Stimulated activated CD4-positive, alpha-beta T cell treated with anti-CD3 and anti-CD28 coated beads, Interleukin-1b, Interleukin-23, amount 100 ng/mL, for 1 hour (primary cell): ENCODE results near the gene RPTOR.

ENCODE experiments used
- DNase-seq, 2 donors: peaks; one replicate each; pipeline ENCODE4 v3.0.0-alpha.2; 2020; ENCODE audit warnings: low read depth in 2 of 2

RPTOR gene

DNA sequence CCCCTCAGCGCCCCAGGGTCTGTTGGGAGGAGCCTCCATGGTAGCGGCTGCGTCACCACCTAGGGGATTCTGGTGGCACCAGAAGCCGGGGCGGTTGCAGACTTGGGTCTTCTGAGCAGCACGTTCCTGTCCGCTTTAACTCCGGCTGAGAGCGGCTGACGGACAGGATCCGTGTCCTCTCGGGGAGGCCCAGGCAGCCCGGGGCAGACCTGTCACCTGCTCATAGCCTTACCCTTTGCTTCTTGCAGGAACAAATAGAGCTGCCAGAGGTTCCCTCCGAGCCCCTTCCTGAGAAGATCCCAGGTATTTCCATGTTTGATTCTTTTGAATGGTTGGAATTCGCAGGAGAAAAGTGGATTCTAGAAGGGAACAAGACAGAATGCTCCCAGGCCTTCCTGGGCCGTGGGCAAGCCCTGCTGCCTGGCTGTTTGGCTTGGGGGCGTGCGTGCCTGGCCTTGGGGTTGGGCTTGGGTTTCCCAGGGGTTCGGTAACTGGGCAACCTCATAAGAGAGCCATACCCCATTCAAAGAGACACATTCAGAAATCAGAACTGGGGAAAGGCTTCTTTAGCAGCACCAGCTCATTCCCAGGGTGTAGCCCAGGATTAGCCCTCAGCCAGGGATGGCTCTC, 453.6 kb downstream of the RPTOR start:
- no peak for DNase-seq

DNA sequence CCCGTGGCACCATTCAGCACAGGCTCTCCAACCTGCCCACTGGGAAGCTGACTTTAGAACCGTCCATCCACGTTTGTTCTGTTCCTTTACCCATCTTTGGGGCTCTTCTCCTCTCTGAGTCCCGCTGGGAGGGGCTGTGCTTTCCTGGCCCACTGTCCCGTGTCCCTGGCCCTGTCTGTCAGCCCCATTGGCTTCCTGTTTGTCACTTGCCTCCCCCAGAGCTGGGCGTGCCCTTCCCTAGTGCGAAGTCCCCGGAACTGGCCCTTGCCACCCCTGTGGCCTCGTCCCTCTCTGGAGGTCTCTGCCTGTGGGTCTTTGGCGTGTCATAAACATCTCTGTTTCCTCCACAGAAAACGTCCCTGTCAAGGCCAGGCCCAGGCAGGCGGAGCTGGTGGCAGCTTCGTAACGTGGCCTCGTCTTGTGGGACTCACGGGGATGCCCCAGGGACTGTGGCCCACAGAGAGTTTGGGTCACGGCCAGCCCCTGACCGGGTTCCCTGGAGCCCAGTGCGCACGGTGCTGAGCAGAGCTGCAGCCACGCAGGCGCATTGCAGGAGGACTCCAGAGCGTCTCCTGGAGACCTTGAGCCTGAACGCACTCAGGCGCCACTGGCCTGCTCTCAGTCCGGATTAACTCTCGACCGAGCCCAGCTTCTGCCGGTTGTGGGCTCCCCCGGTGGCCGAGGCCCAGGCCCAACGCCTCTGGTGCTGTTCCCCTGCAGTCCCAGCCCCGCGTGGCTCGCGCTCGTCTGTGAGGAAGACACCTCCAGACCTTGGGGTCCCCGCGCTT, 454.3 kb downstream of the RPTOR start:
- DNase-seq, result no peak

DNA sequence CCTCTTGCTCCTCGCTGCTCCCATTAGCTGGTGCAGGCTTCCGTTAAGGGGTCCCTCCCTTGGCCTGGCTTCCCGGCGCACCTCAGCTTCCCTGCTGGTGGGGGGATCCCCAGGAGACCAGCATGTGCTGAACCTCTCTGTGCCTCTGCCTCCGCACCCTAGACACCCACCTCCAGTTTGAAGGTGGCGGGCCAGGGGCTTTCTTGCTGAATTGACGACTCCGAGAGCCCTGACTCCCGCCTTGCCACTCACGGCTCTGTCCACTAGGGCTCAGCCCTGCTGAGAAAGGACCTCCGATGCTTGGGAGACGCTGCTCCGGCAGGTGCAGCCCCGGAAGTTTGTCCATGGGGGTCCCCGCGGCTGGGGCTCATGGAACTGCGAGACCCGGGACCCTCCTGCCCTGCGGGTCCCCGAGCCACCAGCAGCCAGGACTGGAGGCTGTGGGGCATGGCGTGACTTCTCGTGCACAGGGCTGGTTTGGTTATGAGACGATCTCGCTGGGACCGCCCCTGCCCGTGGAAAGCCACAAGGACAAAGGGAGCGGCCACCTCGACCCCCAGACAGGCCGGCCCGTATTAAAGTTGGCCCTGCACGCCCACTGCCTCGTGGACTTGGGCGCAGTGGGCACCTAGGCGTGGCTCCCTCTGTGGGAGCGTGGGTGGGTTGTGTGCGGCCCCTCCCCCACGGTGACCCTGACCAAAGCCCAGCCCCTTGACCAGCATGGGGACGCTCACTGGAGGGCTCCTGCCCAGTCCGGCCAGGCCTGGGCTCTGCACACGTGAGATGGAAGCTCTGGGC, 455.1 kb downstream of the RPTOR start:
- DNase-seq, result no peak

DNA sequence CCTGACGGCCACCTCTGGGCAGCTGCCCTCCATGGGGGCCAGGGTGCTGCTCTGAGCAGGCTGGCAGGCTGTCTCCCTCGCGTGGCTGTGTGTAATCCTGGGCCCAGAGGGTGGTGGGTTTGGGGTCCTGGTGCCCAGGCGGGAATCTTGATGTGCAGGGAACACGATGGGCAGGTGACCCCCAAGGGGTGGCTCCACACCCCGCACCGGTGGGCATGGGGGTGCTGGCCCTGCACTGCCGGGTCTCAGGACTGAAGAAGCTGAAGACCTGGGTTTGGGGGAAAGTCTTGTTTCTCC, 455.6 kb downstream of the RPTOR start:
- DNase-seq, result no peak

- no peak for DNase-seq
Measured at GRCh38 chr17:81000631-81001357, 456.2 kb downstream of the RPTOR start.

- no peak for DNase-seq
Measured at GRCh38 chr17:81002013-81002384, 457.4 kb downstream of the RPTOR start.

DNA sequence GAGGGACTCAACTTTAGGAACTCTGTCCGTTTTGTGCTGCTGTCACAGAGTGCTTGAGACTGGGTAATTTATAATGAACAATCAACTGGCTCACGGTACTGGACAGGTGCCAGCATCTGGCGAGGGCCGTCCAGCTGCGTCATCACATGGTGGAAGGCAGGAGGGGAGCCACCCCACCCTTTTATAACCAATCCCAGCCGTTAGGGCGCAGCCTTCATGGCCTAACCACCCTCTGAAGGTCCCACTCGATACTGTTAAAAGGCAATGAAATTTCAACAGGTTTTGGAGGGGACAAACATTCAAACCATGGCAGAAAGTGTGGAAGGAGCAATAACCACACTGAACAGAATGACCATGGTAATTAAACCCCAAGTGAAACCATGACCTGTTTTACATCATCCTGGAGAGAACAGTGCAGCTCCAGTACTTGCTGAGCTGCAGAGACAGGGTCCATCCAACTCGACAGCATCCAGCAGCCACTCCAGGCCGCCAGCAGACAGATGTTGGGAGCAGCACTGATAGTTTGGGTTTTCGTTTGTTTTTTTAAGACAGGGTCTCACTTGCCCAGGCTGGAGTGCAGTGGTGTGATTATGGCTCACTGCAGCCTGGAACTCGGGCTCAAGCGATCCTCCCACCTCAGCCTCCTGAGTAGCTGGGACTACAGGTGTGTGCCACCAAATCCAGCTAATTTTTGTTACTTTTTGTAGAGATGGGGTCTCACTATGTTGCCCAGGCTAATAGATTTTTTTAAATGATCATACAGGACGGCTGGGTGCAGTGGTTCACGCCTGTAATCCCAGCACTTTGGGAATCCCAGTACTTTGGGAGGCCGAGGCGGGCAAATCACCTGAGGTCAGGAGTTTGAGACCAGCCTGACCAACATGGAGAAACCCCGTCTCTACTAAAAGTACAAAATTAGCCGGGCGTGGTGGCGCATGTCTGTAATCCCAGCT, 458.0 kb downstream of the RPTOR start:
- no peak for DNase-seq

GRCh38 chr17:81003711-81004475, 459.3 kb downstream of the RPTOR start:
- DNase-seq, result no peak

- no peak for DNase-seq
Measured at GRCh38 chr17:81006891-81007290, 462.3 kb downstream of the RPTOR start.

GRCh38 chr17:81008140-81008539, 463.5 kb downstream of the RPTOR start:
- DNase-seq, result no peak

DNA sequence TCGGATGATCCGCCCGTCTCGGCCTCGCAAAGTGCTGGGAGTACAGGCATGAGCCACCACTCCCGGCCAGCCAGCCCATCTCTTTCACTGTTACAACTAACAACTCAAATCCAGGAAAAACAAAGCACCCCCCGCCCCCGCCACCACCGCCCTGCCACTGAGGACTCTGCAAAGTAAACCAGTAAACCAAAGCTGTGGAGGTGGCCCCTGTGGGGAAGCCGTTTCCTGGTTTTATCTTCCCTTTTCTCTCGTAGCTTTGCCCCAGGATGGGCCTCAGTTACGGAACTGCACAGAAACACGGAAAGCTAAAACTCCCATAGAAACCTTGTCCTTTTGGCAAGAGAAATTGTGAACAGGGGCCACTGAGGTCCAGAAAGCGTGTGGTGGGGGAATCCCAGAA, 464.5 kb downstream of the RPTOR start:
- DNase-seq, result no peak

GRCh38 chr17:81010935-81011334, 466.3 kb downstream of the RPTOR start:
- DNase-seq, result no peak

DNA sequence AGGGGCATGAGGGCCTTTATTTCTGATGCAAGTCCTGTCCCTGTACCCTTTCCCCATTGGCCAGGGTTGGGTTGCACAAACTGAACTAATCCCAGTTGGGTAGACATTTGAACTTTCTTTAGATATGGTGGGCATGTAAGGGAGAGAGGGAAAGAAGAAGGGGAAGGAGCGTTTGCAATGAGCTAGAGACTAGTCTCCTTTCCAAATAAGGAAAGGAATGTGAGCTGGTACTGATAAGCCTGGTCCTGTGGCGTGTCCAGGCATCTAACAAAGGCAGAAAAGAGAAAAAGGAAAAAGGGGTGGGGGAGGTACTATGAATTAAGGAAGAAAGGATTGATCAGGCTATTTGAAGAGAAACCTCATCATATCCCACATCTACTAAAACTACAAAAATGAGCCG, 467.3 kb downstream of the RPTOR start:
- no peak for DNase-seq

- DNase-seq, result no peak
Measured at GRCh38 chr17:81012574-81013447, 468.2 kb downstream of the RPTOR start.

- DNase-seq, result no peak
Measured at GRCh38 chr17:81013642-81014041, 469.0 kb downstream of the RPTOR start.

DNA sequence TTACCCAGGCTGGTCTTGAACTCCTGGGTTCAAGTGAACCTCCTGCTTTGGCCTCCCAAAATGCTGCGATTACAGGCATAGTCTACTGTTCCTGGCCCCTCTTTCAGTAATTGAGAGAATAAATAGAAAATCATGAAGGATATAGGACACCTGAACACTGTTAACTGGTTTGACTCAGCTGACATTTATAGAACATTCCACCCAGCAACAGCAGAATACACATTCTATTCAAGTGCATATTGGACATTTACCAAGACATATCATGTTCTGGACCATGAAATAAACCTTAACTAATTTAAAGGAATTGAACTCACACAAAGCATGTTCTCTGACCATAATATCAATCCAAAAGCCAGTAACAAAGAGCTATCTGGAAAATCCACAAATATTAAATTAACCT, 470.5 kb downstream of the RPTOR start:
- DNase-seq, result no peak
